Naive B cell (primary cell): ENCODE data around the gene NOD2. TPM values are rescaled to one million over a fixed set of nuclear protein-coding genes. Genes with fewer than 3 reads are reported as not detected.

ENCODE experiments used
- ATAC-seq, 2 donors: fragments of 150-1000 bp; cut with Tn5 transposase; 2 replicates each; pipeline ENCODE4 v1.10.0; 2021; ENCODE audit warnings: low read depth in 2 of 2, mild to moderate bottlenecking in 2 of 2, moderate library complexity in 2 of 2
- DNase-seq: peaks from one replicate; pipeline ENCODE4 v3.0.0; 2022
- H3K27ac Mint-ChIP-seq, 6 donors: one replicate each; pipeline ENCODE4 v1.8.0; 2020 to 2022; ENCODE audit warnings: mild to moderate bottlenecking in 6 of 6, mixed read lengths in 6 of 6, moderate library complexity in 5 of 6, inconsistent platforms in 2 of 6
- H3K27me3 Mint-ChIP-seq, 3 donors: one replicate each; pipeline ENCODE4 v1.8.0; 2021 to 2022; ENCODE audit warnings: mixed read lengths in 3 of 3, mild to moderate bottlenecking in 1 of 3
- H3K36me3 Mint-ChIP-seq, 2 donors: one replicate each; pipeline ENCODE4 v1.8.0; 2020 to 2022; ENCODE audit warnings: mixed read lengths in 2 of 2, inconsistent platforms in 1 of 2, mild to moderate bottlenecking in 1 of 2
- H3K4me1 Mint-ChIP-seq, 3 donors: one replicate each; pipeline ENCODE4 v1.8.0; 2020 to 2022; ENCODE audit warnings: mixed read lengths in 3 of 3, inconsistent platforms in 1 of 3, mild to moderate bottlenecking in 1 of 3, moderate library complexity in 1 of 3
- H3K4me3 Mint-ChIP-seq, 8 donors: one replicate each; pipeline ENCODE4 v1.8.0; 2020 to 2022; ENCODE audit warnings: mild to moderate bottlenecking in 8 of 8, mixed read lengths in 8 of 8, moderate library complexity in 8 of 8, inconsistent platforms in 2 of 8
- H3K9me3 Mint-ChIP-seq, 7 donors: one replicate each; pipeline ENCODE4 v1.8.0; 2020 to 2022; ENCODE audit warnings: mixed read lengths in 7 of 7, mild to moderate bottlenecking in 5 of 7, inconsistent platforms in 2 of 7, moderate library complexity in 1 of 7
- polyA plus RNA-seq, 6 donors: library from polyadenylated mRNA; unstranded; fragments of 300-500 nt; fragmentation: Illumina TruSeq; gene quantifications; one replicate each; pipeline ENCODE4 v1.2.3, GENCODE V29; 2021; ENCODE audit warnings: low read depth in 6 of 6

Gene NOD2
- polyA plus RNA-seq, 6 donors from 2014 or later, result 0.07 to 0.25 (median 0.16) TPM; not detected in 2

DNA sequence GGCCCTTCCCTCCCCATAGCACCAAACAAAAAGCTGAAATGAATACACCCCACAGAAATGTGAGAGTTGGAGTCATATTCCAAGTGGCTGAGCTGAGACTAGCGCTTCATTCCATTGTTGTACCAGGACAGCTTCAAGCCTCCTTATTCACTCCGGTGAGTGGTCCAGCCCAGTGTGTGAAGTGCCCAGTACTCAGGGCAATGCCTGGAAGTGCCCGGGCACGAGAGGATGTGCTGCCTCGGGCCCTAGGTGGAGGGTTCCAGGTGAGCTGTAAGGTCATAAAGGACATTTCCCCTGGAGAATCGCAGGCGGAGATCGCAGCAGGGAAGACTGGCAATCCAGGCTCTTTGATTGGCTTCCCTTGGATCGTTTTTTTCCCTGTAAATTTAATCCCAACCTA is 43.0 kb downstream of the NOD2 start:
- Mint-ChIP-seq H3K36me3 (peaks cover 14 to 21% of the 10 kb centered on the region in 2 donors), H3K9me3 (peaks cover 0 to 4% (median 0%) of the 10 kb centered on the region in 7 donors), H3K27ac (peak overlapping the region in 1 of 6 donors; percentile 13), H3K4me1 (peaks cover 31 to 38% (median 35%) of the 10 kb centered on the region in 3 donors), H3K4me3 (no peak overlapping the region), H3K27me3 (no peaks in the 10 kb centered on the region)
- ATAC-seq (no peak), DNase-seq (no peak)

DNA sequence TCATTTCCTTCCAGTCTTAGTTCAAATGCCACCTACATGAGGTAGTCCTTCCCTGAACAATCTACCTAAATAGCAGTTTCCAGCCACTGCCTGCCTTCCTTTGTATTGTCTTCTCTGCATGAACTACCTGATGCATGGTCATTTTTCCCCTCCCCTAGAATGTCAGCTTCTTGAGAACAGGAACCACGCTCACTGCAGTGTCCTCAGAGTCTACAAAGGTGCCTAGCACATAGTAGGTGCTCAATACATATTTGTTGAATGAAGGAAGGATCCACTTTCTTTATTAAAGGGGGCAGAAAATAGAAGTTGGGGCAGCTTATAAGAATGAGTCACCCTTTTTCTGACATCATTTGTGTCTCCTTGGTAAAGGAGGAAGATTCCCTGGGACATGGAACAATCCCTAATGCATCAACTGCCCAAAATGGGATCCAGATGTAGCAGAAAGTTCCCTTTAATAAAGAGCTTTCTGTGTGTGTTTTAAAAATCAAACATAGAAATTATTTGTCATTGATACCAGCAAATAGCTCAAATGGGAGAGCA is 44.1 kb downstream of the NOD2 start:
- Mint-ChIP-seq H3K4me1 (peaks cover 34 to 40% (median 37%) of the 10 kb centered on the region in 3 donors), H3K27me3 (no peaks in the 10 kb centered on the region), H3K9me3 (peaks cover 0 to 4% (median 0%) of the 10 kb centered on the region in 7 donors), H3K4me3 (no peak overlapping the region), H3K27ac (no peak overlapping the region), H3K36me3 (peaks cover 14 to 21% of the 10 kb centered on the region in 2 donors)
- DNase-seq (no peak), ATAC-seq (no peak)

DNA sequence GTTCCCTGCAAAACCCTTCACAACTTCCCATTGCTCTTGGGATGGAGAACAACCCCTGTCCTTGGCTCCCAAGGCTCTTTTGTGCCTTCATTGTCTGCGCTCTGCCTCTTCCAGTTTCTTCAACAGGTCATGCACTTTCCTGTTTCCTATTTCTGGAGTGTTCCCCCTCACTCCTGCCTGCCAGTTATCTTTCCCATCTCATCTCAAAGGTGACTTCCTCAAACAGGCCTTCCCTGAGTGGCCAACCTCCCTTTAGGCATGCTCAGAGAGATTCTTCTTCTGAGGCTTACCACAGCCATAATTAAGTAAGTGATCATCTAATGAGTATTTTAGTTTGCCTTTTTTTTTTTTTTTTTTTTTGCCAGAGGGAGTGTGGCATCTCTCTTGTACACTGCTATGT is 45.6 kb downstream of the NOD2 start:
- H3K27me3 Mint-ChIP-seq, result no peaks in the 10 kb centered on the region
- ATAC-seq (no peak), DNase-seq (no peak)
- H3K4me1 Mint-ChIP-seq, result peaks cover 46 to 54% (median 49%) of the 10 kb centered on the region in 3 donors
- peaks cover 0 to 4% (median 0%) of the 10 kb centered on the region in 7 donors for H3K9me3 Mint-ChIP-seq
- peak overlapping the region in 1 of 8 donors; percentile 60 for H3K4me3 Mint-ChIP-seq
- peak overlapping the region in 1 of 6 donors; percentile 75 for H3K27ac Mint-ChIP-seq
- H3K36me3 Mint-ChIP-seq, result peaks cover 14 to 21% of the 10 kb centered on the region in 2 donors

DNA sequence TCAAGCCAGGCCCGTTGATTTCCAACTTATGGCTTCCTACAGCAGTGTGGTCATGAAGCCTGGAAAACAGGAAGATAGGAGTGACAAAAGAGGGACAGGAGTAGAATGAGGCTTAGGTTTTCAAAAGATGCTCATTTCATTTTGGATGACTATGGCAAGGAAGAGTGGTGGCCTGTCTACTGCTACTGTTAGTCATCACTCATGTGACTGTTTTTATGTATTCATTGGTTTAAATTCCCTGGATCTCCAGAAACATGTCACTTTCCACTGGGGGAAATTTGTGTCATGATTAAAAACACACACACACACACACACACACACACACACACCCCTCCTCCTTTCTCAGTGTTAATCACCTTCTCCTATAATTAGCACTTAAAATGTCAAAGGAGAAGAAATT is 47.3 kb downstream of the NOD2 start:
- H3K27ac Mint-ChIP-seq, result peak overlapping the region; percentile 78 to 98 (median 96)
- no peaks in the 10 kb centered on the region for H3K27me3 Mint-ChIP-seq
- H3K4me1 Mint-ChIP-seq, result peaks cover 50 to 59% (median 55%) of the 10 kb centered on the region in 3 donors
- DNase-seq, result no peak
- H3K9me3 Mint-ChIP-seq, result peaks cover 0 to 2% (median 0%) of the 10 kb centered on the region in 7 donors
- ATAC-seq, result no peak
- H3K36me3 Mint-ChIP-seq, result peaks cover 16 to 18% of the 10 kb centered on the region in 2 donors
- peak overlapping the region; percentile 37 to 98 (median 78) for H3K4me3 Mint-ChIP-seq

DNA sequence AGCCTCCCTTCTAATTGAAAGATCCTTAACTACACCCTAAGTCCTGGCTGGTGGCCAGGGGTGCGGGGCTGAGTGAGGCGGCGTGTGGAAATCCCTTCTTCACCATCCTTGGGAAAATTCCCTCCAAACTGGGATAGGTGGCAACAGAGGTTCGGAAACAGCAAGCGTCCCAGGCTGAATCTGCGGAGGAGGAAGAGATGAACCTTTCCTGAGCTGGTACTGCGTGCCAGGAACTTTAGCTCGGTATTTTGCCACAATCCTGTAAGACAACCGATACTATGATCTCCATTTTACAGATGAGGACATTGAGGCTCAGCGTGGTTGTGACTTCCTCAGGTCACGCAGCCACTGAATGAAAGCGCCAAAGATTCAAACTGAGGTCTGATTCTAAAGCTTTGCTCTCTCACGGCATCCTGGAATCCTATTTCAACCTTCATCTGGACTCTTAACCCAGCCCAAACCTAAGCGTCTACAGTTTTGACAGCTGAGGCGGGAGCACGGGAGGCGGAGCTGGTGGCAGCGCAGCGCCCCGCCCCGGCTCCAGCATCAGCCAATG is 47.9 kb downstream of the NOD2 start:
- H3K27me3 Mint-ChIP-seq, result no peaks in the 10 kb centered on the region
- H3K4me3 Mint-ChIP-seq, result peak overlapping the region; percentile 78 to 98 (median 88)
- DNase-seq, result no peak
- no peak for ATAC-seq
- H3K9me3 Mint-ChIP-seq, result no peaks in the 10 kb centered on the region
- peaks cover 49 to 56% (median 54%) of the 10 kb centered on the region in 3 donors for H3K4me1 Mint-ChIP-seq
- peak overlapping the region; percentile 95 to 98 (median 97) for H3K27ac Mint-ChIP-seq
- H3K36me3 Mint-ChIP-seq, result peaks cover 12 to 15% of the 10 kb centered on the region in 2 donors

DNA sequence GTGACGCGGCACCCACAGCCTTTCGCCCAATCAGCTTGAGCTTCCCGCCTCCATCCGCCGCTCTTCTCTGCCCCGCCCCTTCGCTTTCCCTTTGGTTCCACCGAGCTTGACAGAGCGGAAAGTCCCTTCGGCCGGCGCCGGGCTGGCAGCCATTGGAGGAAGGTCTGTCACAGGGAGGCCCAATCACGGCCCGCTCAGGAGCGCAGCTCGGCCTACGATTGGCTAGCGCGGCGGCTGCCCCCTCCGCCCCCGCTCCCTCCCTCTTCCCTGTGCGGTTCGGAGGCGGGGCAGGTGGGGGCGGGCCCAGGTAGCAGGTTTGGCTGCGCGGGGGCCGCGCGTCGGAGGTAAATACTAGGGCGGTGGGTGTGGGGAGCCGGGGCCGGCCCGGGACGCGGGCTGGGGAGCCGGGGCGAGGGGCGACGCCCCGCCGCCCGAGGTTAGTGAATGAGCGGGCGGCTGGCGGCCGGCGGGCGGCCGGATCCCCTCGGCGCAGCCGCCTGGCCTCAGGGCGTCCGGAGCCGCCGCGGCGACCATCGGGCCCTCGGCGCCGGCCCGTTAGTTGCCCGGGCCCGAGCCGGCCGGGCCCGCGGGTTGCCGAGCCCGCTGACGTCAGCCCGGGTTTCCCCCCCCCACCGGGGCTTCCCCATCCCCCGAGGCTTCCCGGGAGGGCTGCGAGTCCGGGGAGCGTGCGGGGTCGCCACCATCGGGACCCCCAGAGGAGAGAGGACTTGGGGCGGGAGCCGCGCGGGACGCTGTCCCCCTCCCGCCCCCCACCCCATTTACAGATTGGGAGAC is 48.6 kb downstream of the NOD2 start, which contains the start of gene CYLD:
CYLD (plus strand) TSS at position 306 of the 795 bp plus-strand sequence. CDS start 7,613 bp downstream, outside the sequence.
- Mint-ChIP-seq H3K27me3 (no peaks in the 10 kb centered on the region), H3K27ac (peak within 1 kb of the TSS; percentile 95 to 100 (median 98)), H3K36me3 (peaks cover 12 to 13% of the 10 kb centered on the region in 2 donors), H3K4me3 (peak within 1 kb of the TSS; percentile 79 to 98 (median 95)), H3K9me3 (no peaks in the 10 kb centered on the region), H3K4me1 (peaks cover 46 to 52% (median 48%) of the 10 kb centered on the region in 3 donors)
- DNase-seq, result peak; percentile 99
- ATAC-seq, result peak; percentile 81 to 84

DNA sequence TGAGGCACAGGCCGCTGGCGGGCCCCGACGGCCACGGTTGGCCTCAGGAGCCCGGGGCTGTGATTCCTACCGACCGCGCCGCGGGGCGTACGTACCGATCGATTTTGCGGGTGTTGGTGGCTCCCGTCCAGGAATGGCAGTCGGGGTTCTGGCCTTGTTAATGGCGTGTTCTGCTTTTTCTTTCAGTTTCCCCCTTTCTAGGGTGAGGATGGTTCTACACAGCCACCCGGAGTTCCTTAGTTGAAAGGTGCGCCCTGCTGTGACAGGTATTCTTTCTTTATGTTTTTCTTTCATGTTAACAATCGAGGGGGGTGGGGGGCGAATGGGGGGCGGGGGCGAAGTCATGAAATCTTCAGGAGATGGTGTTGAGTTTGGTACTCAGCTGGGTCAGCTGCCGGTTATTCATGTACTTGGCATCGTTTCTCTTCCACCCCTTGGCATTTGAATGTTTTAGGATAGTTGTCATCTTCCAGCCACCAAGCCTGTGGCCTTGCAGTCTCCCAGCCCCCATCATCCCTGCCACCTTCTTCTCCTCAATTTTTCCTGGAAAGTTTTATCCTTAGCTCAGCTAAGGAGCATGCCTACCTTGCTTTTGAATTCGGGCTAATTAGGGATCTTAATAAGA is 49.3 kb downstream of the NOD2 start:
- peaks cover 48 to 55% (median 51%) of the 10 kb centered on the region in 3 donors for H3K4me1 Mint-ChIP-seq
- peak; percentile 71 for DNase-seq

DNA sequence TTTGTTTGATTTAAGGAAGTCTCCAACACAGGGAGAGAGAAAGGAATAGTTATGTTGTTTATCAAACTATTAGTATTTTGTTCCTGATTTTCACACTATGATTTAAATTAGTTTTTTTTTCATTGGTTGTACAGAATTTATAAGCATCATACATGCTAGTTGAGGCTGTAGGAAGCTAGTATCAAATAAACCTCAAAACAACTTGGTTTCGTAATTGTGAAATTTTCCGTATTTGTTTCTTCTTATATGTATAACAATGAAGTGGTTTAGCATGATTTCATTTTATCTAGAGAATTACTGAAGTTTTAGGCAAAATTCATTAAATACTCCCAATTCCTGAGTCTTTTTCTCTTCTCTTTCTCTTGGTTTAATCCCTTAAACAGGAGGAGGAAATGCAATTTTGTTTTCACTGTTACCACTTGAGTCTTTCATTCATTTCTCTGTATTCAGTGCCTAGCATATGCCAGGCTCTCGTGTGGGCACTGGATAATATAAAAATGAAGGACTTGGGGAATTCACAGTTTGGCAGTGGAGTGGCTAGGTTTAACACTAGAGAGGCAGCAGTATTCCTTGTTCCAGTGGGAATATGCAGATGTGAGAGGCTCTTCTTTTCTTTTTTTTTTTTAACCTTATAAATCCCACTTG is 50.3 kb downstream of the NOD2 start:
- Mint-ChIP-seq H3K27me3 (no peaks in the 10 kb centered on the region), H3K4me1 (peaks cover 50 to 56% (median 55%) of the 10 kb centered on the region in 3 donors), H3K4me3 (peak overlapping the region; percentile 79 to 98 (median 95)), H3K36me3 (peaks cover 12 to 13% of the 10 kb centered on the region in 2 donors), H3K9me3 (no peaks in the 10 kb centered on the region), H3K27ac (peak overlapping the region; percentile 39 to 100 (median 95))
- ATAC-seq, result no peak
- DNase-seq, result no peak

More for the DNA sequence above, 49.3 kb downstream of the NOD2 start:
- H3K27ac Mint-ChIP-seq, result peak overlapping the region; percentile 95 to 100 (median 98)
- no peaks in the 10 kb centered on the region for H3K27me3 Mint-ChIP-seq
- no peaks in the 10 kb centered on the region for H3K9me3 Mint-ChIP-seq
- peak; percentile 22 to 26 for ATAC-seq
- H3K4me3 Mint-ChIP-seq, result peak overlapping the region; percentile 79 to 98 (median 95)
- peaks cover 12 to 13% of the 10 kb centered on the region in 2 donors for H3K36me3 Mint-ChIP-seq

DNA sequence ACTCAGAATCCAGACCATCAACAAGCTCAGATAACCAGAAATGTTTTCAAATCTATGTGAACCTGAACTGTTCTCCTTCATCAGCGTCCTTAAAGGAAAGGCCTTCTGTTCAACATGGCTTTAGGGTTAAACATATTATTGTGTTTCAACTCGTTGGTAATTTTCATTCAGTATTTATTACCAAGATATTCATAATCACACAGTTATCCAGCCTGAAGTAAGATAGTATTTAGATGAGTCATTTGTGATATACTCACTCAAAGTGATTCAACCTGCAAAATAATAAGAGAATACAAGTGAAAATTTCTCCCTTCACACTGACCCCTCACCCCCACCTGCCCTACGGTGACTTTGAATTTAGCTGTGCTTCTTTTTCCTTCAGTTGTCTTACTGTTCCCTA is 51.5 kb downstream of the NOD2 start:
- Mint-ChIP-seq H3K4me1 (peaks cover 55 to 62% (median 56%) of the 10 kb centered on the region in 3 donors), H3K27me3 (no peaks in the 10 kb centered on the region), H3K9me3 (no peaks in the 10 kb centered on the region), H3K36me3 (peaks cover 0 to 10% of the 10 kb centered on the region in 2 donors), H3K27ac (peak overlapping the region in 4 of 6 donors; percentile 1 to 95 (median 81)), H3K4me3 (peak overlapping the region in 6 of 8 donors; percentile 2 to 98 (median 34))
- DNase-seq (no peak), ATAC-seq (no peak)

DNA sequence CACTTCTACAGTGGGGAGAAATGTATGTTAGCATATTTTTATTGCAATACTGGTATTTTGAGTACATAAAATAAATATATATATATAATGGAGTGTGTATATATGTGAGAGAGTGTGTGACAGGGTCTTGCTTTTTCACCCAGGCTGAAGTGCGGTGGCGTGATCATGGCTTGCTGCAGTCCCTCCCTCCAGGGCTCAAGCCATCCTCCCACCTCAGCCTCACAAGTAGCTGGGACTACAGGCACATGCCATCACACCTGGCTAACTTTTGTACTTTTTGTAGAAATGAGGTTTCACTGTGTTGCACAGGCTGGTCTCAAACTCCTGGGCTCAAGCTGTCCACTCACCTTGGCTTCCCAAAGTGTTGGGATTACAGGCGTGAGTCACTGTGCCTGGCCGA is 52.5 kb downstream of the NOD2 start:
- DNase-seq (no peak), ATAC-seq (no peak)
- H3K4me3 Mint-ChIP-seq, result peak overlapping the region in 2 of 8 donors; percentile 54 to 98
- H3K27me3 Mint-ChIP-seq, result no peaks in the 10 kb centered on the region
- H3K36me3 Mint-ChIP-seq, result peaks cover 0 to 10% of the 10 kb centered on the region in 2 donors
- no peaks in the 10 kb centered on the region for H3K9me3 Mint-ChIP-seq
- H3K27ac Mint-ChIP-seq, result peak overlapping the region in 2 of 6 donors; percentile 37 to 95
- H3K4me1 Mint-ChIP-seq, result peaks cover 51 to 61% (median 55%) of the 10 kb centered on the region in 3 donors

DNA sequence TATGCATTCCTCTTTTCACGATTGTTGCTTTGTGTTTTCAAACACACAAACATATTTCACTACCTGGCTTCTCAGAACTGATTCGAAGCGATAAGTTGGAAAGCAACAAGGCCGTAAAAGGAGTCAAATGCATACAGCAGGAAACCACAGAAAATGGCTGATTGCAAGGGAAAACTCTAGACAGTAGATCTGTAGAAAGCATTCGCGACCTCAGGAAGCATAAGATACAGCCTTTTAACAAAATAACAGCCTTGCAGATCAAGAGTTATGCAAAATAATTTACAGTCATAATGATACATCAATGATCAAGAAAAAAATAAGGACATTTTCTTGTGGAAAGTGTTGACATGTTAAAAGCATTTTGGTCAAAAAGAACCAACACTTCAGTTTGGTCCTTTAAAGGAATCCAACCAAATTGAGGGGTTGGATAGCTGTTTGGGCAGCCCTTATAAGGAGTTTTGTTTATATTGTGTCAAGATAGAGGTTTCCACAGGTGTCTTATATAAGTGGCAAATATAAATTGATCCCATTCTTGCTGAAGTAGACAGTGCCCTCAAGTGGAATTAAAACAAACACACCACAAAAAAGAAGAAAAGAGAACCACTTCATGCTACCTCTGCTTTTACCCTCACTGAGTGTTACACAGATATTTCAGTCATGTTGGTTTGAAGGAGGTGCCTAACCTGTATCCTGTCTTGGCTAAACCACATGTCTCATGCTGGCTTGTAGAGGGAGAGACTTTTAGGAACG is 54.0 kb downstream of the NOD2 start:
- H3K27me3 Mint-ChIP-seq, result no peaks in the 10 kb centered on the region
- H3K9me3 Mint-ChIP-seq, result no peaks in the 10 kb centered on the region
- H3K4me3 Mint-ChIP-seq, result peak overlapping the region in 3 of 8 donors; percentile 20 to 61 (median 60)
- H3K4me1 Mint-ChIP-seq, result peaks cover 47 to 58% (median 47%) of the 10 kb centered on the region in 3 donors
- H3K36me3 Mint-ChIP-seq, result peaks cover under 1 to 11% of the 10 kb centered on the region in 2 donors
- ATAC-seq (peak; percentile 65 to 73), DNase-seq (peak; percentile 38)
- peak overlapping the region in 3 of 6 donors; percentile 7 to 69 (median 55) for H3K27ac Mint-ChIP-seq

DNA sequence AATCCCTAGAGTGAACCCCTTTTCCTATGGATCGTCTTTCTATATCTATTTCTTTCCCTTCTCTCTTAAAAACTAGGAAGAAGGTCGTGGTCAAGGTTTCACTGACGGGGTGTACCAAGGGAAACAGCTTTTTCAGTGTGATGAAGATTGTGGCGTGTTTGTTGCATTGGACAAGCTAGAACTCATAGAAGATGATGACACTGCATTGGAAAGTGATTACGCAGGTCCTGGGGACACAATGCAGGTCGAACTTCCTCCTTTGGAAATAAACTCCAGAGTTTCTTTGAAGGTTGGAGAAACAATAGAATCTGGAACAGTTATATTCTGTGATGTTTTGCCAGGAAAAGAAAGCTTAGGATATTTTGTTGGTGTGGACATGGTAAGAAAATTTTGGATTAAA is 58.1 kb downstream of the NOD2 start:
- ATAC-seq, result no peak
- Mint-ChIP-seq H3K27me3 (no peaks in the 10 kb centered on the region), H3K27ac (no peak overlapping the region), H3K36me3 (peaks cover 7 to 19% of the 10 kb centered on the region in 2 donors), H3K4me1 (peaks cover 27 to 31% (median 30%) of the 10 kb centered on the region in 3 donors), H3K4me3 (no peak overlapping the region), H3K9me3 (no peaks in the 10 kb centered on the region)
- DNase-seq, result no peak
